T-helper 2 cell (primary cell): ENCODE results near the gene GMPPB.
"Not testable (repeated sequence)": the region's sequence is repeated elsewhere in the genome, so short reads cannot be mapped to it uniquely, and the experiment has no call there.

Experiments used
- DNase-seq, 5 experiments: peaks; one replicate each; pipeline versions ENCODE4 v3.0.0 to v3.0.0-alpha.2; 2012 to 2022
- total RNA-seq, 2 donors: gene quantifications; one replicate each; lab custom pipeline; 2026; lab: John Stamatoyannopoulos, UW

The GMPPB gene
- 70.0 to 86.7 reads per million in 2 donors for total RNA-seq

- peak; percentile 84 to 97 (median 90) for DNase-seq
Observed at GRCh38 chr3:49723628-49724551, at the start of gene GMPPB. Gene GMPPB, minus strand, starts transcription at chr3:49723951. Its CDS starts 225 bp downstream, at chr3:49723726.

GRCh38 chr3:49772703-49773102 lies 49.0 kb upstream of the GMPPB start:
- no peak for DNase-seq

GRCh38 chr3:49771340-49771938 lies 47.7 kb upstream of the GMPPB start:
- no peak for DNase-seq

GRCh38 chr3:49769926-49770325 lies 46.2 kb upstream of the GMPPB start:
- no peak for DNase-seq

- no peak for DNase-seq
Observed at GRCh38 chr3:49769286-49769915, 45.6 kb upstream of the GMPPB start.

GRCh38 chr3:49763981-49764380 lies 40.2 kb upstream of the GMPPB start:
- DNase-seq = no peak

- DNase-seq = no peak
Observed at GRCh38 chr3:49761661-49762060, 37.9 kb upstream of the GMPPB start.

- DNase-seq = no peak
Observed at GRCh38 chr3:49759226-49759625, 35.5 kb upstream of the GMPPB start.

GRCh38 chr3:49757197-49757596 lies 33.4 kb upstream of the GMPPB start:
- DNase-seq = no peak

- no peak for DNase-seq
Observed at GRCh38 chr3:49756036-49756435, 32.3 kb upstream of the GMPPB start.

GRCh38 chr3:49754536-49754935 lies 30.8 kb upstream of the GMPPB start:
- DNase-seq = no peak

- no peak for DNase-seq
Observed at GRCh38 chr3:49751501-49751900, 27.8 kb upstream of the GMPPB start.

- no peak for DNase-seq
Observed at GRCh38 chr3:49750056-49750455, 26.3 kb upstream of the GMPPB start.

GRCh38 chr3:49748874-49749273 lies 25.1 kb upstream of the GMPPB start:
- not testable (repeated sequence) for DNase-seq

GRCh38 chr3:49747792-49748480 lies 24.2 kb upstream of the GMPPB start:
- no peak for DNase-seq

GRCh38 chr3:49745986-49746385 lies 22.2 kb upstream of the GMPPB start:
- no peak for DNase-seq

GRCh38 chr3:49740427-49740826 lies 16.7 kb upstream of the GMPPB start:
- DNase-seq = no peak

GRCh38 chr3:49738067-49738713 lies 14.4 kb upstream of the GMPPB start:
- DNase-seq = no peak

GRCh38 chr3:49734752-49735151 lies 11.0 kb upstream of the GMPPB start:
- DNase-seq = no peak

- DNase-seq = no peak
Observed at GRCh38 chr3:49733551-49733950, 9.8 kb upstream of the GMPPB start.

GRCh38 chr3:49732597-49732996 lies 8.8 kb upstream of the GMPPB start:
- DNase-seq = no peak

GRCh38 chr3:49729966-49730609 lies 6.3 kb upstream of the GMPPB start:
- no peak for DNase-seq
